HepG2 (cell line): ENCODE data around the gene PPP2R2D. TPM values are rescaled to one million over a fixed set of nuclear protein-coding genes. Genes with fewer than 3 reads are reported as not detected.

ENCODE experiments used
- ATAC-seq: fragments of 200-7000 bp; cut with Tn5 transposase; 3 replicates; pipeline ENCODE4 v1.9.1; 2020; ENCODE audit warnings: mild to moderate bottlenecking, moderate library complexity
- BruUV-seq: library from RNA; stranded (reverse); fragments of 400-500 nt; replicated peaks from 2 replicates; lab custom pipeline; 2021; lab: Mats Ljungman, UMichigan
- CTCF ChIA-PET: fragments of 300-600 bp; formaldehyde crosslinking; extraction: SDS; loops from one replicate; lab custom pipeline; 2021; ENCODE audit warnings: low total read pairs, inconsistent platforms, low intra/inter-chr PET ratio; lab: Yijun Ruan, JAX
- POLR2A ChIA-PET: fragments of 350-600 bp; sonication (Branson Sonifier 250); formaldehyde crosslinking; loops from one replicate; lab custom pipeline; 2020; ENCODE audit warnings: antibody characterized with exemption, inconsistent platforms; lab: Yijun Ruan, JAX
- DNase-seq: peaks from one replicate; pipeline ENCODE4 v3.0.0-alpha.2; 2015; ENCODE audit warnings: low spot score
- FAIRE-seq: peaks from 3 replicates; lab custom pipeline; 2011; peaks lifted over from hg19 to GRCh38; lab: Jason Lieb, UNC
- H2AFZ ChIP-seq: one replicate; pipeline ENCODE4 v1.6.1; 2011; ENCODE audit warnings: low read length, inconsistent platforms
- H3K27ac ChIP-seq: fragments of 300-600 bp; 3 replicates; pipeline ENCODE4 v1.8.0; 2011; ENCODE audit warnings: mixed run types, mild to moderate bottlenecking, mixed read lengths, low read length, inconsistent platforms; ENCODE audit not compliant: insufficient read depth; ENCODE audit errors: extremely low read length
- H3K27me3 ChIP-seq, 2 experiments: fragments of 200-600 bp in 1 of 2; 2 replicates in 1 of 2; 3 replicates in 1 of 2; pipeline versions ENCODE4 v1.6.0 to v1.8.0; 2011; ENCODE audit warnings: low read length in 2 of 2, mild to moderate bottlenecking in 2 of 2, moderate library complexity in 2 of 2, inconsistent platforms in 1 of 2; ENCODE audit not compliant: insufficient read depth in 2 of 2, control insufficient read depth in 1 of 2
- H3K36me3 ChIP-seq, 2 experiments: fragments of 200-600 bp in 1 of 2; replicated peaks in 1 of 2; 2 replicates in 1 of 2; 3 replicates in 1 of 2; pipeline versions ENCODE4 v1.5.1 to v1.8.0; 2011; ENCODE audit warnings: low read length in 2 of 2, inconsistent platforms in 1 of 2; ENCODE audit not compliant: insufficient read depth in 2 of 2, control insufficient read depth in 1 of 2
- H3K4me1 ChIP-seq: 2 replicates; pipeline ENCODE4 v1.5.1; 2012; ENCODE audit warnings: low read length, inconsistent platforms; ENCODE audit not compliant: insufficient read depth
- H3K4me2 ChIP-seq: 2 replicates; pipeline ENCODE4 v1.6.0; 2011; ENCODE audit warnings: low read depth, low read length, inconsistent platforms
- H3K4me3 ChIP-seq, 3 experiments: fragments of 200-600 bp in 1 of 3; sonication (generic), shearing (Covaris generic) in 1 of 3; replicated peaks in 1 of 3; 2 replicates each; pipeline ENCODE4 v1.5.1; 2011 to 2016; ENCODE audit warnings: low read length in 3 of 3, inconsistent platforms in 2 of 3, low read depth in 2 of 3, mild to moderate bottlenecking in 2 of 3, control low read depth in 1 of 3, mixed read lengths in 1 of 3; ENCODE audit not compliant: insufficient read depth in 1 of 3
- H3K79me2 ChIP-seq: one replicate; pipeline ENCODE4 v1.6.1; 2011; ENCODE audit warnings: low read length, inconsistent platforms; ENCODE audit not compliant: insufficient read depth
- H3K9ac ChIP-seq: 2 replicates; pipeline ENCODE4 v1.6.0; 2011; ENCODE audit warnings: mild to moderate bottlenecking, low read depth, low read length, inconsistent platforms; ENCODE audit not compliant: insufficient read depth
- H3K9me3 ChIP-seq: 2 replicates; pipeline ENCODE4 v1.5.1; 2012; ENCODE audit warnings: mild to moderate bottlenecking, low read length
- H4K20me1 ChIP-seq: 2 replicates; pipeline ENCODE4 v1.6.0; 2011; ENCODE audit warnings: inconsistent platforms, mild to moderate bottlenecking, low read length, moderate library complexity; ENCODE audit not compliant: insufficient read depth
- GTF2F1 ChIP-seq: fragments of 150-350 bp; IDR thresholded peaks from 2 replicates; pipeline ENCODE4 v1.6.1; 2014; ENCODE audit warnings: low read length
- NCOA2 ChIP-seq: sonication (generic); formaldehyde crosslinking; IDR thresholded peaks from 2 replicates; pipeline ENCODE4 v1.8.0; 2022; ENCODE audit warnings: inconsistent platforms
- SRSF4 ChIP-seq: fragments of 200-400 bp; formaldehyde crosslinking; IDR thresholded peaks from one replicate; pipeline ENCODE4 v1.6.1; 2018; ENCODE audit warnings: mild to moderate bottlenecking, low read depth, low read length, moderate library complexity; ENCODE audit not compliant: poor library complexity, severe bottlenecking
- SYNCRIP ChIP-seq: fragments of 200-400 bp; formaldehyde crosslinking; IDR thresholded peaks from 2 replicates; pipeline ENCODE4 v1.6.1; 2018; ENCODE audit warnings: mild to moderate bottlenecking, low read depth, low read length; ENCODE audit not compliant: insufficient read depth
- ZBTB42 ChIP-seq: sonication (generic); formaldehyde crosslinking; IDR thresholded peaks from 2 replicates; pipeline ENCODE4 v1.5.0; 2020; ENCODE audit warnings: mild to moderate bottlenecking, missing genetic modification reagents
- ZNF674 ChIP-seq: sonication (generic); formaldehyde crosslinking; IDR thresholded peaks from 2 replicates; pipeline ENCODE4 v1.5.0; 2020; ENCODE audit warnings: low read depth, mild to moderate bottlenecking, missing genetic modification reagents
- ZNF7 ChIP-seq: IDR thresholded peaks from 2 replicates; pipeline ENCODE4 v1.6.1; 2016; ENCODE audit warnings: missing biosample characterization, missing genetic modification reagents
- ZSCAN29 ChIP-seq: sonication (generic); formaldehyde crosslinking; conservative IDR thresholded peaks from 2 replicates; pipeline ENCODE4 v1.4.0; 2020; ENCODE audit warnings: mild to moderate bottlenecking, missing genetic modification reagents
- whole genome bisulfite sequencing: methylation state at CpG from one replicate; pipeline ENCODE4 v1.1.6; 2017; ENCODE audit warnings: low lambda C conversion rate; 5-methylcytosine and 5-hydroxymethylcytosine counted together
- in situ Hi-C: cut with HindIII; loops from 2 replicates; pipeline ENCODE4 v1.10.0; 2017; ENCODE audit warnings: low pct_unique_long_range_greater_than_20kb; ENCODE audit not compliant: extremely low pct_ligation_motif_present
- intact Hi-C: fragments of 100-400 bp; cut with micrococcal nuclease; formaldehyde crosslinking; loops from one replicate; pipeline ENCODE4 v1.10.0; 2022; ENCODE audit not compliant: unreplicated experiment
- polyA plus RNA-seq, 8 experiments: library from polyadenylated mRNA; depleted of rRNA in 3 of 8; stranded (reverse) in 7 of 8; unstranded in 1 of 8; fragments of >200 nt; fragmentation: Illumina TruSeq in 4 of 8; extraction: Trizol in 4 of 8; gene quantifications; 2 replicates each; pipeline versions ENCODE4 v1.2.1 to v1.2.3, GENCODE V29; 2011 to 2016; ENCODE audit warnings: low read depth in 4 of 8, missing spikeins in 1 of 8, mixed read lengths in 1 of 8; ENCODE audit not compliant: insufficient read depth in 1 of 8
- total RNA-seq, 5 experiments: library from RNA; depleted of rRNA; stranded (reverse); fragments of >200 nt; fragmentation: Illumina TruSeq; extraction: Trizol; gene quantifications; 2 replicates each; pipeline ENCODE4 v1.2.3, GENCODE V29; 2016; ENCODE audit warnings: low read depth in 1 of 5
- TF ChIP-seq, protein P1 (sequence below): sonication (generic); formaldehyde crosslinking; IDR thresholded peaks from 2 replicates; pipeline ENCODE4 v1.5.1; 2020; ENCODE audit warnings: mild to moderate bottlenecking, missing genetic modification reagents

Gene PPP2R2D
- total and polyA plus RNA-seq, 2 of the 13 experiments (the other 11 are each of a cell fraction or from before 2014, with no cell fraction given), result 32.7 to 33.2 TPM

DNA sequence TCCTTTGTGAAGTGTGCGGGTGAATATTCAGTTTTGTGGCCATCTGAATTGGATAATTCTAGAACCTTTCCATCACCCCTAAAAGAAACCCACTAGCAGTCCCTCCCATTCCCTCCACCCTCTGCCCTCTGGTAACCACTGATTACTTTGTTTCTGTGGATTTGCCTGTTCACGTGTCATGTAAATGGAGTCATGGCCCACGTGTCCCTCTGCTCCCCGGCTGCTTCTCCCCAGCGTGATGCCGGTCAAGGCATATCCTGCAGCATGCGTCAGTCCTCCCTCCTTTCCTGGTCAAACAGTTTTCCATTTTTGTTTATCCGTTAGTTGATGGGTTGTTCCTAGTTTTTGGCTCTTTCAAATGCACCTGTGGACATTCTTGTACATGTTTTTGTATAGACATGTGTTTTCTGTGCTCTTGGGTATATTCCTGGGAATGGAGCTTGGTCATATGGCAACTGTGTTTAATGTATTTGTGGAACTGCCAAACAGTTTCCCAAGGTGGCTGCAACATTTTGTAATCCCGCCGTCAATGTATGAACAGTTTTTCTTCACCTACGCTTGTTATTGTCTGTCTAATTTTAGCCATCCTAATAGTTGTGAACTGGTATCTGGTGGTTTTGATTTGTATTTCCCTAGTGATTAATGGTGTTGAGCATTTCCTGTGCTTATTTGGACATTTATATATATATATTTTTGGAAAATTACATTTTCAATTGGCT lies 22.4 kb downstream of the PPP2R2D start:
- H4K20me1 ChIP-seq, result peaks cover 50% of the 10 kb centered on the region
- H3K4me3 ChIP-seq, result no peak overlapping the region
- ChIA-PET POLR2A (no interaction called here), CTCF (no interaction called here)
- ATAC-seq (no peak), DNase-seq (no peak), FAIRE-seq (no peak)
- no TSS peak for BruUV-seq
- in situ Hi-C loops (no loop called here), intact Hi-C loops (no loop called here)
- no peak overlapping the region for H2AFZ ChIP-seq
- peaks cover 26% of the 10 kb centered on the region; the same call in 1 of the 2 replicates for H3K4me1 ChIP-seq
- no peak overlapping the region for H3K27ac ChIP-seq
- H3K9ac ChIP-seq, result no peak overlapping the region
- H3K79me2 ChIP-seq, result peaks cover 92% of the 10 kb centered on the region
- TF ChIP-seq NCOA2 (CRISPR knock-in tag) (no peak), SRSF4 (no peak), SYNCRIP (no peak), ZSCAN29 (CRISPR knock-in tag) (no peak), ZNF674 (CRISPR knock-in tag) (no peak), ZNF7 (CRISPR knock-in tag) (peak; percentile 81), GTF2F1 (no peak), ZBTB42 (CRISPR knock-in tag) (no peak)
- TF ChIP-seq, protein P1, sequence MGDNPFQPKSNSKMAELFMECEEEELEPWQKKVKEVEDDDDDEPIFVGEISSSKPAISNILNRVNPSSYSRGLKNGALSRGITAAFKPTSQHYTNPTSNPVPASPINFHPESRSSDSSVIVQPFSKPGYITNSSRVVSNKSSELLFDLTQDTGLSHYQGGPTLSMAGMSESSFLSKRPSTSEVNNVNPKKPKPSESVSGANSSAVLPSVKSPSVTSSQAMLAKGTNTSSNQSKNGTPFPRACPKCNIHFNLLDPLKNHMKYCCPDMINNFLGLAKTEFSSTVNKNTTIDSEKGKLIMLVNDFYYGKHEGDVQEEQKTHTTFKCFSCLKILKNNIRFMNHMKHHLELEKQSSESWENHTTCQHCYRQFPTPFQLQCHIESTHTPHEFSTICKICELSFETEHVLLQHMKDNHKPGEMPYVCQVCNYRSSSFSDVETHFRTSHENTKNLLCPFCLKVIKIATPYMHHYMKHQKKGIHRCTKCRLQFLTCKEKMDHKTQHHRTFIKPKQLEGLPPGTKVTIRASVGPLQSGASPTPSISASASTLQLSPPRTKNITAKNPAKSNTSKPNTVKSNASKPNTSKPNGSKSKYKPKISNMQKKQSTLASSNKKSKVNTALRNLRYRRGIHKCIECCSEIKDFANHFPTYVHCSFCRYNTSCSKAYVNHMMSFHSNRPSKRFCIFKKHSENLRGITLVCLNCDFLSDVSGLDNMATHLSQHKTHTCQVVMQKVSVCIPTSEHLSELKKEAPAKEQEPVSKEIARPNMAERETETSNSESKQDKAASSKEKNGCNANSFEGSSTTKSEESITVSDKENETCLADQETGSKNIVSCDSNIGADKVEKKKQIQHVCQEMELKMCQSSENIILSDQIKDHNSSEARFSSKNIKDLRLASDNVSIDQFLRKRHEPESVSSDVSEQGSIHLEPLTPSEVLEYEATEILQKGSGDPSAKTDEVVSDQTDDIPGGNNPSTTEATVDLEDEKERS (CRISPR knock-in tag), result no peak
- H3K36me3 ChIP-seq, result 0 out of 5 replicates have a peak, but pooled peaks cover 2% of the 10 kb centered on the region in 2 experiments
- peaks cover 5% of the 10 kb centered on the region for H3K9me3 ChIP-seq
- 95% methylated on average over 11 of the region's 11 CpGs for WGBS
- H3K4me2 ChIP-seq, result no peak overlapping the region
- no peaks in the 10 kb centered on the region for H3K27me3 ChIP-seq
